ENCODE results near the gene ERCC3.

ERCC3 gene

DNA sequence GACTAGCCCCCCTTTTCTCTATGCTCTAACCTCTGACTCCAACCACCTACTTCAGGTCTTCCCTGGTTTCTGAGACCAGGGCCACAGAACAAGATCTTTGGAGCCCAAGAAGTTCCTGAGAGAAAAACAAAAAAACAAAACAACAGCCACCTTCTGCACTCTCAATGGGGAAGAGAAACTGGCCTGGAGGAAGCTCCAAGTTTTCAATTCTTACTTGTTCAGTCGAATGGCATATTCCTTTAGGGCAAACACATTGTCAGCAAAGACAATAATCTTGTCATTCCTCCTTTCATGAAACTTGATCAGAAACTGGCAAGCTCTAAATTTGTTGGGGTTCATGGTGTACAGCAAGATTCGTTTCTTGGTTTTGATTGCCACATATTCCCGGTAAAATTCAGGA is 15.0 kb downstream of the ERCC3 start:
- ATAC-seq: no peak
- TF ChIP-seq ZC3H10 (CRISPR knock-in tag; IDR thresholded peaks at IDR 0.05): no peak
- no peak for TF ChIP-seq SNAI2 (CRISPR knock-in tag; IDR thresholded peaks at IDR 0.05)
- no peak for TF ChIP-seq TOX (CRISPR knock-in tag; IDR thresholded peaks at IDR 0.05; ENCODE audit: borderline replicate concordance)
- no peak for TF ChIP-seq OSR1 (CRISPR knock-in tag; IDR thresholded peaks at IDR 0.05)
- TF ChIP-seq, protein P1, sequence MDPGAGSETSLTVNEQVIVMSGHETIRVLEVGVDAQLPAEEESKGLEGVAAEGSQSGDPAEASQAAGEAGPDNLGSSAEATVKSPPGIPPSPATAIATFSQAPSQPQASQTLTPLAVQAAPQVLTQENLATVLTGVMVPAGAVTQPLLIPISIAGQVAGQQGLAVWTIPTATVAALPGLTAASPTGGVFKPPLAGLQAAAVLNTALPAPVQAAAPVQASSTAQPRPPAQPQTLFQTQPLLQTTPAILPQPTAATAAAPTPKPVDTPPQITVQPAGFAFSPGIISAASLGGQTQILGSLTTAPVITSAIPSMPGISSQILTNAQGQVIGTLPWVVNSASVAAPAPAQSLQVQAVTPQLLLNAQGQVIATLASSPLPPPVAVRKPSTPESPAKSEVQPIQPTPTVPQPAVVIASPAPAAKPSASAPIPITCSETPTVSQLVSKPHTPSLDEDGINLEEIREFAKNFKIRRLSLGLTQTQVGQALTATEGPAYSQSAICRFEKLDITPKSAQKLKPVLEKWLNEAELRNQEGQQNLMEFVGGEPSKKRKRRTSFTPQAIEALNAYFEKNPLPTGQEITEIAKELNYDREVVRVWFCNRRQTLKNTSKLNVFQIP (CRISPR knock-in tag; IDR thresholded peaks at IDR 0.05; ENCODE audit: borderline replicate concordance, low read depth): no peak
- TF ChIP-seq ESRRG (CRISPR knock-in tag; IDR thresholded peaks at IDR 0.05): no peak
- no peak for TF ChIP-seq ZFP3 (CRISPR knock-in tag; IDR thresholded peaks at IDR 0.05)
- TF ChIP-seq, protein P2, sequence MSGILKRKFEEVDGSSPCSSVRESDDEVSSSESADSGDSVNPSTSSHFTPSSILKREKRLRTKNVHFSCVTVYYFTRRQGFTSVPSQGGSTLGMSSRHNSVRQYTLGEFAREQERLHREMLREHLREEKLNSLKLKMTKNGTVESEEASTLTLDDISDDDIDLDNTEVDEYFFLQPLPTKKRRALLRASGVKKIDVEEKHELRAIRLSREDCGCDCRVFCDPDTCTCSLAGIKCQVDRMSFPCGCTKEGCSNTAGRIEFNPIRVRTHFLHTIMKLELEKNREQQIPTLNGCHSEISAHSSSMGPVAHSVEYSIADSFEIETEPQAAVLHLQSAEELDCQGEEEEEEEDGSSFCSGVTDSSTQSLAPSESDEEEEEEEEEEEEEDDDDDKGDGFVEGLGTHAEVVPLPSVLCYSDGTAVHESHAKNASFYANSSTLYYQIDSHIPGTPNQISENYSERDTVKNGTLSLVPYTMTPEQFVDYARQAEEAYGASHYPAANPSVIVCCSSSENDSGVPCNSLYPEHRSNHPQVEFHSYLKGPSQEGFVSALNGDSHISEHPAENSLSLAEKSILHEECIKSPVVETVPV (CRISPR knock-in tag; IDR thresholded peaks at IDR 0.05): no peak
- TF ChIP-seq, protein P3, sequence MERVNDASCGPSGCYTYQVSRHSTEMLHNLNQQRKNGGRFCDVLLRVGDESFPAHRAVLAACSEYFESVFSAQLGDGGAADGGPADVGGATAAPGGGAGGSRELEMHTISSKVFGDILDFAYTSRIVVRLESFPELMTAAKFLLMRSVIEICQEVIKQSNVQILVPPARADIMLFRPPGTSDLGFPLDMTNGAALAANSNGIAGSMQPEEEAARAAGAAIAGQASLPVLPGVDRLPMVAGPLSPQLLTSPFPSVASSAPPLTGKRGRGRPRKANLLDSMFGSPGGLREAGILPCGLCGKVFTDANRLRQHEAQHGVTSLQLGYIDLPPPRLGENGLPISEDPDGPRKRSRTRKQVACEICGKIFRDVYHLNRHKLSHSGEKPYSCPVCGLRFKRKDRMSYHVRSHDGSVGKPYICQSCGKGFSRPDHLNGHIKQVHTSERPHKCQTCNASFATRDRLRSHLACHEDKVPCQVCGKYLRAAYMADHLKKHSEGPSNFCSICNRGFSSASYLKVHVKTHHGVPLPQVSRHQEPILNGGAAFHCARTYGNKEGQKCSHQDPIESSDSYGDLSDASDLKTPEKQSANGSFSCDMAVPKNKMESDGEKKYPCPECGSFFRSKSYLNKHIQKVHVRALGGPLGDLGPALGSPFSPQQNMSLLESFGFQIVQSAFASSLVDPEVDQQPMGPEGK (CRISPR knock-in tag; IDR thresholded peaks at IDR 0.05; ENCODE audit: borderline replicate concordance): no peak
- TF ChIP-seq ARNTL (CRISPR knock-in tag; IDR thresholded peaks at IDR 0.05; ENCODE audit: borderline replicate concordance, low read depth): no peak
- no peak for TF ChIP-seq PPARA (CRISPR knock-in tag; IDR thresholded peaks at IDR 0.05; ENCODE audit: borderline replicate concordance)
- no peak for TF ChIP-seq RARB (CRISPR knock-in tag; IDR thresholded peaks at IDR 0.05)
- TF ChIP-seq ZNF565 (CRISPR knock-in tag; conservative IDR thresholded peaks at IDR 0.05; ENCODE audit: low read depth): no peak

DNA sequence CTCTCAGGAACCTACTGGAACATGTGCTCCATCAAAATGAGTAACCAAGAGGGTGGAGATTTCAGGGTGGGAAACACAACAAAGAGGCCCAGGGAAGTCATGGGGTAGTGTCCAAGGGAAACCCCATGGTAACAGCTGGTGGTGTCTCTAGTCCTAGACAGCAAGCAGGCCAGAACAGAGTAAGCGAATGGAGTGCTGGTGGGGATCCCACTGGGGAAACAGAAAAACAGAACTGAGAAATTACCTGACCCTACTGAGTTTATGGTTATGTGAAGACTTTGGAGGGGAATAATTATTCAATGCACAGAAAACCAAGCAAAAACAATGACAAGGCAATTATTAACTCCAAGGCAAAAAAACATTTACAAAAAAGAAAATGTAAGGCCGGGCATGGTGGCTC is 16.9 kb downstream of the ERCC3 start:
- TF ChIP-seq, protein P1 (CRISPR knock-in tag; IDR thresholded peaks at IDR 0.05; ENCODE audit: borderline replicate concordance, low read depth): no peak
- no peak for TF ChIP-seq ESRRG (CRISPR knock-in tag; IDR thresholded peaks at IDR 0.05)
- TF ChIP-seq OSR1 (CRISPR knock-in tag; IDR thresholded peaks at IDR 0.05): no peak
- TF ChIP-seq ZNF8 (CRISPR knock-in tag; IDR thresholded peaks at IDR 0.05): no peak
- TF ChIP-seq ZC3H10 (CRISPR knock-in tag; IDR thresholded peaks at IDR 0.05): no peak
- no peak for TF ChIP-seq CSDC2 (CRISPR knock-in tag; IDR thresholded peaks at IDR 0.05)
- TF ChIP-seq, protein P3 (CRISPR knock-in tag; IDR thresholded peaks at IDR 0.05; ENCODE audit: borderline replicate concordance): no peak
- no peak for TF ChIP-seq ZNF565 (CRISPR knock-in tag; conservative IDR thresholded peaks at IDR 0.05; ENCODE audit: low read depth)
- TF ChIP-seq ZNF70 (CRISPR knock-in tag; IDR thresholded peaks at IDR 0.05): no peak
- no peak for TF ChIP-seq BACH2 (CRISPR knock-in tag; IDR thresholded peaks at IDR 0.05; ENCODE audit: borderline replicate concordance)
- no peak for TF ChIP-seq SNAI2 (CRISPR knock-in tag; IDR thresholded peaks at IDR 0.05)
- TF ChIP-seq ARNTL (CRISPR knock-in tag; IDR thresholded peaks at IDR 0.05; ENCODE audit: borderline replicate concordance, low read depth): no peak
- no peak for TF ChIP-seq ZFP30 (CRISPR knock-in tag; IDR thresholded peaks at IDR 0.05)
- no peak for TF ChIP-seq PPARA (CRISPR knock-in tag; IDR thresholded peaks at IDR 0.05; ENCODE audit: borderline replicate concordance)
- TF ChIP-seq, protein P4, sequence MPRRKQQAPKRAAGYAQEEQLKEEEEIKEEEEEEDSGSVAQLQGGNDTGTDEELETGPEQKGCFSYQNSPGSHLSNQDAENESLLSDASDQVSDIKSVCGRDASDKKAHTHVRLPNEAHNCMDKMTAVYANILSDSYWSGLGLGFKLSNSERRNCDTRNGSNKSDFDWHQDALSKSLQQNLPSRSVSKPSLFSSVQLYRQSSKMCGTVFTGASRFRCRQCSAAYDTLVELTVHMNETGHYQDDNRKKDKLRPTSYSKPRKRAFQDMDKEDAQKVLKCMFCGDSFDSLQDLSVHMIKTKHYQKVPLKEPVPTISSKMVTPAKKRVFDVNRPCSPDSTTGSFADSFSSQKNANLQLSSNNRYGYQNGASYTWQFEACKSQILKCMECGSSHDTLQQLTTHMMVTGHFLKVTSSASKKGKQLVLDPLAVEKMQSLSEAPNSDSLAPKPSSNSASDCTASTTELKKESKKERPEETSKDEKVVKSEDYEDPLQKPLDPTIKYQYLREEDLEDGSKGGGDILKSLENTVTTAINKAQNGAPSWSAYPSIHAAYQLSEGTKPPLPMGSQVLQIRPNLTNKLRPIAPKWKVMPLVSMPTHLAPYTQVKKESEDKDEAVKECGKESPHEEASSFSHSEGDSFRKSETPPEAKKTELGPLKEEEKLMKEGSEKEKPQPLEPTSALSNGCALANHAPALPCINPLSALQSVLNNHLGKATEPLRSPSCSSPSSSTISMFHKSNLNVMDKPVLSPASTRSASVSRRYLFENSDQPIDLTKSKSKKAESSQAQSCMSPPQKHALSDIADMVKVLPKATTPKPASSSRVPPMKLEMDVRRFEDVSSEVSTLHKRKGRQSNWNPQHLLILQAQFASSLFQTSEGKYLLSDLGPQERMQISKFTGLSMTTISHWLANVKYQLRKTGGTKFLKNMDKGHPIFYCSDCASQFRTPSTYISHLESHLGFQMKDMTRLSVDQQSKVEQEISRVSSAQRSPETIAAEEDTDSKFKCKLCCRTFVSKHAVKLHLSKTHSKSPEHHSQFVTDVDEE (CRISPR knock-in tag; IDR thresholded peaks at IDR 0.05): no peak
- no peak for TF ChIP-seq ISL1 (CRISPR knock-in tag; IDR thresholded peaks at IDR 0.05)
- TF ChIP-seq ZFP3 (CRISPR knock-in tag; IDR thresholded peaks at IDR 0.05): no peak
- TF ChIP-seq, protein P2 (CRISPR knock-in tag; IDR thresholded peaks at IDR 0.05): no peak
- TF ChIP-seq, protein P5, sequence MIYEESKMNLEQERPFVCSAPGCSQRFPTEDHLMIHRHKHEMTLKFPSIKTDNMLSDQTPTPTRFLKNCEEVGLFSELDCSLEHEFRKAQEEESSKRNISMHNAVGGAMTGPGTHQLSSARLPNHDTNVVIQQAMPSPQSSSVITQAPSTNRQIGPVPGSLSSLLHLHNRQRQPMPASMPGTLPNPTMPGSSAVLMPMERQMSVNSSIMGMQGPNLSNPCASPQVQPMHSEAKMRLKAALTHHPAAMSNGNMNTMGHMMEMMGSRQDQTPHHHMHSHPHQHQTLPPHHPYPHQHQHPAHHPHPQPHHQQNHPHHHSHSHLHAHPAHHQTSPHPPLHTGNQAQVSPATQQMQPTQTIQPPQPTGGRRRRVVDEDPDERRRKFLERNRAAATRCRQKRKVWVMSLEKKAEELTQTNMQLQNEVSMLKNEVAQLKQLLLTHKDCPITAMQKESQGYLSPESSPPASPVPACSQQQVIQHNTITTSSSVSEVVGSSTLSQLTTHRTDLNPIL (CRISPR knock-in tag; IDR thresholded peaks at IDR 0.05; ENCODE audit: low read depth): no peak
- no peak for TF ChIP-seq TOX (CRISPR knock-in tag; IDR thresholded peaks at IDR 0.05; ENCODE audit: borderline replicate concordance)
- no peak for ATAC-seq
